ENCODE results near the gene DTNBP1. TPM values are rescaled to one million over a fixed set of nuclear protein-coding genes. Genes with fewer than 3 reads are reported as not detected.
A peak's percentile ranks its signal among the peaks of the same experiment; 100 is the strongest.

Gene DTNBP1
- total RNA-seq, 1 donor from 2014 or later = 18.2 TPM

GRCh38 chr6:15663130-15663871 is 473 bp upstream of the DTNBP1 start:
- no peak for TF ChIP-seq CTCF (IDR thresholded peaks at IDR 0.05)
- TF ChIP-seq POLR2AphosphoS5 (IDR thresholded peaks at IDR 0.05; ENCODE audit: insufficient read depth in 1 of 2, low read depth in 1 of 2) = no peak
- no peak for TF ChIP-seq POLR2A (IDR thresholded peaks at IDR 0.05)

GRCh38 chr6:15661853-15662325 is 939 bp downstream of the DTNBP1 start:
- intact Hi-C loops (cut with DNase I) = no loop called here
- no peaks in the 10 kb centered on the region for H3K9me3 ChIP-seq
- H3K36me3 ChIP-seq = no peaks in the 10 kb centered on the region
- H3K27ac ChIP-seq = peak overlapping the region; percentile 86
- no peaks in the 10 kb centered on the region for H3K27me3 ChIP-seq
- peak overlapping the region; percentile 98 to 99 for H3K4me3 ChIP-seq
- TF ChIP-seq POLR2AphosphoS5 (IDR thresholded peaks at IDR 0.05; ENCODE audit: insufficient read depth in 1 of 2, low read depth in 1 of 2) (no peak), CTCF (IDR thresholded peaks at IDR 0.05) (no peak), POLR2A (IDR thresholded peaks at IDR 0.05) (no peak)
- peaks cover 18% of the 10 kb centered on the region for H3K4me1 ChIP-seq
- DNase-seq (ENCODE audit: extremely low spot score in 2 of 2) = no peak

More at GRCh38 chr6:15663130-15663871, 473 bp upstream of the DTNBP1 start:
- Histone ChIP-seq H3K4me3 (peak overlapping the region; percentile 98 to 99), H3K4me1 (peaks cover 18% of the 10 kb centered on the region), H3K36me3 (no peaks in the 10 kb centered on the region), H3K9me3 (no peaks in the 10 kb centered on the region), H3K27ac (no peak overlapping the region), H3K27me3 (no peaks in the 10 kb centered on the region)
- no peak for DNase-seq (ENCODE audit: extremely low spot score in 2 of 2)
- intact Hi-C loops (cut with DNase I) = no loop called here

GRCh38 chr6:15659181-15659580 is 3.6 kb downstream of the DTNBP1 start:
- no peak overlapping the region for H3K27ac ChIP-seq
- no peak for DNase-seq (ENCODE audit: extremely low spot score in 2 of 2)
- H3K4me3 ChIP-seq = no peak overlapping the region
- TF ChIP-seq CTCF (IDR thresholded peaks at IDR 0.05) = no peak
- TF ChIP-seq POLR2A (IDR thresholded peaks at IDR 0.05) = no peak
- no peak for TF ChIP-seq POLR2AphosphoS5 (IDR thresholded peaks at IDR 0.05; ENCODE audit: insufficient read depth in 1 of 2, low read depth in 1 of 2)
- no peaks in the 10 kb centered on the region for H3K9me3 ChIP-seq
- H3K36me3 ChIP-seq = no peaks in the 10 kb centered on the region
- peaks cover 18% of the 10 kb centered on the region for H3K4me1 ChIP-seq
- H3K27me3 ChIP-seq = no peaks in the 10 kb centered on the region
- intact Hi-C loops (cut with DNase I) = no loop called here

GRCh38 chr6:15658181-15658744 is 4.6 kb downstream of the DTNBP1 start:
- intact Hi-C loops (cut with DNase I) = no loop called here
- H3K27me3 ChIP-seq = no peaks in the 10 kb centered on the region
- TF ChIP-seq POLR2A (IDR thresholded peaks at IDR 0.05) (no peak), POLR2AphosphoS5 (IDR thresholded peaks at IDR 0.05; ENCODE audit: insufficient read depth in 1 of 2, low read depth in 1 of 2) (no peak), CTCF (IDR thresholded peaks at IDR 0.05) (no peak)
- no peaks in the 10 kb centered on the region for H3K9me3 ChIP-seq
- DNase-seq (ENCODE audit: extremely low spot score in 2 of 2) = no peak
- H3K27ac ChIP-seq = no peak overlapping the region
- no peaks in the 10 kb centered on the region for H3K36me3 ChIP-seq
- H3K4me3 ChIP-seq = no peak overlapping the region
- H3K4me1 ChIP-seq = peaks cover 14% of the 10 kb centered on the region

GRCh38 chr6:15657290-15657689 is 5.5 kb downstream of the DTNBP1 start:
- Histone ChIP-seq H3K27ac (no peak overlapping the region), H3K9me3 (no peaks in the 10 kb centered on the region), H3K27me3 (no peaks in the 10 kb centered on the region), H3K36me3 (no peaks in the 10 kb centered on the region), H3K4me1 (peaks cover 12% of the 10 kb centered on the region), H3K4me3 (no peak overlapping the region)
- DNase-seq (ENCODE audit: extremely low spot score in 2 of 2) = no peak
- intact Hi-C loops (cut with DNase I) = no loop called here
- TF ChIP-seq POLR2AphosphoS5 (IDR thresholded peaks at IDR 0.05; ENCODE audit: insufficient read depth in 1 of 2, low read depth in 1 of 2) = no peak
- no peak for TF ChIP-seq CTCF (IDR thresholded peaks at IDR 0.05)
- no peak for TF ChIP-seq POLR2A (IDR thresholded peaks at IDR 0.05)

All from vagina (tissue), 2 donors.